ENCODE results near the gene RFX1.
"Not testable (repeated sequence)": the region's sequence is repeated elsewhere in the genome, so short reads cannot be mapped to it uniquely, and the experiment has no call there.

The RFX1 gene

DNA sequence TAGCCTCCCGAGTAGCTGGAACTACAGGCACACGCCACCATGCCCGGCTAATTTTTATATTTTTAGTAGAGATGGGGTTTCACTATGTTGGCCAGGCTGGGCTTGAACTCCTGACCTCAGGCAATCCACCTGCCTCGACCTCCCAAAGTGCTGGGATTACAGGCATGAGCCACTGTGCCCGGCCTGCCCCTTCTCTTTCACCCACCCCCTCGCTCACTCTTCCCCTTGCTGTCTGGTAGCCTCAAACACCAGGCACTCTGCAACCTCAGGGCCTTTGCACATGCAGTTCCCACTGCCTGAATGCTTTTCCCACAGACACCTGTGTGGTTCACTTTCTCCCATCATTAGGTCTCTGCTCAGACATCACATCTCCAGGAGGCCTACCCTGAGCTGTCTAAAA is 84.0 kb downstream of the RFX1 start:
- ATAC-seq, result not testable (repeated sequence)

DNA sequence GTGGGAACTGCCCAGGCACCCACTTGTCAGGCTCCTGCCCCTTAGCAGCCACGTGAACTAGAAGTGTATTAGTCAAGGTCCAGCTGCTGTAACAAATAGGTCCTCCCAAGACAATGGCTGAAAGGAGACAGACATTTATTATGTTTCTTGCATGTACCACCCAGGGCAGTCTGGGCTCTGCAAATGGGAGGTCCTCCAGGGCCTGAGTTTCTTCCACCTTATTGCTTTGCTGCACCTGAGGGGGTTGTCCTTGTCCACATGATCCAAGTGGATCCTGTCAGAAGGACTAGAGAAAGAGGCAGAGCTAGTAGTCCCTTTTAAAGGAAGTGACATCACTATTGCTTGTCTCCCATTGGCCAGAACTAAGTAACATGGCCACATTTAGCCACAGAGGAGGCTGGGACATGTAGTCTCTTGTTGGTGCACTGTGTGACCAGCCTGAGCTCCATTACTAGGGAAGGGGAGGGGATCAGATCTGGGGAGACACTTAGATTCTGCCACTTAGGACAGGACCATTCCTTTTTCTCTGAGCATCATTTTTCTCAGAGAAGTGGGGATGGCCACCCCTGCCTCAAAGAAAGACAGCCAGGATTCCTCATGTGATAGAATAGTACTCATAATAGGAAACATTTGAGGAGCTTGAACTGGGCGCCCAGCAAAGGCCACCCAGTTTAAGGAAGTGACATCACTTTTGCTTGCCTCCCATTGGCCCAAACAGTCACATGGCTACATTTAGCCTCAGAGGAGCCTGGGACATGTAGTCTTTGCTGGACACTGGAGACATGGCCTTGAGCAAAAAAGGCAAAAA is 85.0 kb downstream of the RFX1 start:
- no peak for TF ChIP-seq ZNF70 (CRISPR knock-in tag; IDR thresholded peaks at IDR 0.05)
- no peak for TF ChIP-seq CSDC2 (CRISPR knock-in tag; IDR thresholded peaks at IDR 0.05)
- no peak for TF ChIP-seq ESRRG (CRISPR knock-in tag; IDR thresholded peaks at IDR 0.05)
- no peak for TF ChIP-seq BACH2 (CRISPR knock-in tag; IDR thresholded peaks at IDR 0.05; ENCODE audit: borderline replicate concordance)
- TF ChIP-seq, protein P1, sequence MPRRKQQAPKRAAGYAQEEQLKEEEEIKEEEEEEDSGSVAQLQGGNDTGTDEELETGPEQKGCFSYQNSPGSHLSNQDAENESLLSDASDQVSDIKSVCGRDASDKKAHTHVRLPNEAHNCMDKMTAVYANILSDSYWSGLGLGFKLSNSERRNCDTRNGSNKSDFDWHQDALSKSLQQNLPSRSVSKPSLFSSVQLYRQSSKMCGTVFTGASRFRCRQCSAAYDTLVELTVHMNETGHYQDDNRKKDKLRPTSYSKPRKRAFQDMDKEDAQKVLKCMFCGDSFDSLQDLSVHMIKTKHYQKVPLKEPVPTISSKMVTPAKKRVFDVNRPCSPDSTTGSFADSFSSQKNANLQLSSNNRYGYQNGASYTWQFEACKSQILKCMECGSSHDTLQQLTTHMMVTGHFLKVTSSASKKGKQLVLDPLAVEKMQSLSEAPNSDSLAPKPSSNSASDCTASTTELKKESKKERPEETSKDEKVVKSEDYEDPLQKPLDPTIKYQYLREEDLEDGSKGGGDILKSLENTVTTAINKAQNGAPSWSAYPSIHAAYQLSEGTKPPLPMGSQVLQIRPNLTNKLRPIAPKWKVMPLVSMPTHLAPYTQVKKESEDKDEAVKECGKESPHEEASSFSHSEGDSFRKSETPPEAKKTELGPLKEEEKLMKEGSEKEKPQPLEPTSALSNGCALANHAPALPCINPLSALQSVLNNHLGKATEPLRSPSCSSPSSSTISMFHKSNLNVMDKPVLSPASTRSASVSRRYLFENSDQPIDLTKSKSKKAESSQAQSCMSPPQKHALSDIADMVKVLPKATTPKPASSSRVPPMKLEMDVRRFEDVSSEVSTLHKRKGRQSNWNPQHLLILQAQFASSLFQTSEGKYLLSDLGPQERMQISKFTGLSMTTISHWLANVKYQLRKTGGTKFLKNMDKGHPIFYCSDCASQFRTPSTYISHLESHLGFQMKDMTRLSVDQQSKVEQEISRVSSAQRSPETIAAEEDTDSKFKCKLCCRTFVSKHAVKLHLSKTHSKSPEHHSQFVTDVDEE (CRISPR knock-in tag; IDR thresholded peaks at IDR 0.05), result no peak
- TF ChIP-seq RARB (CRISPR knock-in tag; IDR thresholded peaks at IDR 0.05), result no peak
- no peak for TF ChIP-seq OSR1 (CRISPR knock-in tag; IDR thresholded peaks at IDR 0.05)
- TF ChIP-seq ZNF8 (CRISPR knock-in tag; IDR thresholded peaks at IDR 0.05), result no peak
- TF ChIP-seq, protein P2, sequence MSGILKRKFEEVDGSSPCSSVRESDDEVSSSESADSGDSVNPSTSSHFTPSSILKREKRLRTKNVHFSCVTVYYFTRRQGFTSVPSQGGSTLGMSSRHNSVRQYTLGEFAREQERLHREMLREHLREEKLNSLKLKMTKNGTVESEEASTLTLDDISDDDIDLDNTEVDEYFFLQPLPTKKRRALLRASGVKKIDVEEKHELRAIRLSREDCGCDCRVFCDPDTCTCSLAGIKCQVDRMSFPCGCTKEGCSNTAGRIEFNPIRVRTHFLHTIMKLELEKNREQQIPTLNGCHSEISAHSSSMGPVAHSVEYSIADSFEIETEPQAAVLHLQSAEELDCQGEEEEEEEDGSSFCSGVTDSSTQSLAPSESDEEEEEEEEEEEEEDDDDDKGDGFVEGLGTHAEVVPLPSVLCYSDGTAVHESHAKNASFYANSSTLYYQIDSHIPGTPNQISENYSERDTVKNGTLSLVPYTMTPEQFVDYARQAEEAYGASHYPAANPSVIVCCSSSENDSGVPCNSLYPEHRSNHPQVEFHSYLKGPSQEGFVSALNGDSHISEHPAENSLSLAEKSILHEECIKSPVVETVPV (CRISPR knock-in tag; IDR thresholded peaks at IDR 0.05), result no peak
- no peak for TF ChIP-seq ZFP3 (CRISPR knock-in tag; IDR thresholded peaks at IDR 0.05)
- TF ChIP-seq ZFP30 (CRISPR knock-in tag; IDR thresholded peaks at IDR 0.05), result no peak
- TF ChIP-seq TCF4 (CRISPR knock-in tag; IDR thresholded peaks at IDR 0.05; ENCODE audit: borderline replicate concordance), result no peak
- no peak for TF ChIP-seq ZC3H10 (CRISPR knock-in tag; IDR thresholded peaks at IDR 0.05)
- no peak for TF ChIP-seq GLIS3 (CRISPR knock-in tag; IDR thresholded peaks at IDR 0.05)
- no peak for TF ChIP-seq ZNF565 (CRISPR knock-in tag; conservative IDR thresholded peaks at IDR 0.05; ENCODE audit: low read depth)
- no peak for TF ChIP-seq PPARA (CRISPR knock-in tag; IDR thresholded peaks at IDR 0.05; ENCODE audit: borderline replicate concordance)
- ATAC-seq, result peak; percentile 92

DNA sequence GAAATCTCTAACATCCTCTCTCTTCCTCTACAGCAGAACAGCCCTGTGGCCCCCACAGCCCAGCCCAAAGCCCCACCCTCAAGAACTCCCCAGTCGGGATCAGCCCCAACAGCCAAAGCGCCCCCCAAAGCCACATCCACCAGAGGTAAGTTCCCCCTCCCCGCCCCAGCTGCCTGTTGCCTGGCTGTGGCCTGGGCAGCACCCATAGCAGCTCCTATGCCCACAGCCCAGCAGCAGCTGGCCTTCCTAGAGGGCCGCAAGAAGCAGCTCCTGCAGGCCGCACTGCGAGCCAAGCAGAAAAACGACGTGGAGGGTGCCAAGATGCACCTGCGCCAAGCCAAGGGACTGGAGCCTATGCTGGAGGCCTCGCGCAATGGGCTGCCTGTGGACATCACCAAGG is 85.6 kb downstream of the RFX1 start:
- ATAC-seq, result no peak
- TF ChIP-seq, protein P1 (CRISPR knock-in tag; IDR thresholded peaks at IDR 0.05), result no peak
- no peak for TF ChIP-seq OSR1 (CRISPR knock-in tag; IDR thresholded peaks at IDR 0.05)
- no peak for TF ChIP-seq PPARA (CRISPR knock-in tag; IDR thresholded peaks at IDR 0.05; ENCODE audit: borderline replicate concordance)
- no peak for TF ChIP-seq CSDC2 (CRISPR knock-in tag; IDR thresholded peaks at IDR 0.05)
- no peak for TF ChIP-seq ZFP30 (CRISPR knock-in tag; IDR thresholded peaks at IDR 0.05)
- TF ChIP-seq ZFP3 (CRISPR knock-in tag; IDR thresholded peaks at IDR 0.05), result no peak
- TF ChIP-seq ARNTL (CRISPR knock-in tag; IDR thresholded peaks at IDR 0.05; ENCODE audit: borderline replicate concordance, low read depth), result no peak
- TF ChIP-seq, protein P2 (CRISPR knock-in tag; IDR thresholded peaks at IDR 0.05), result no peak
- TF ChIP-seq SNAI2 (CRISPR knock-in tag; IDR thresholded peaks at IDR 0.05), result no peak
- TF ChIP-seq, protein P3, sequence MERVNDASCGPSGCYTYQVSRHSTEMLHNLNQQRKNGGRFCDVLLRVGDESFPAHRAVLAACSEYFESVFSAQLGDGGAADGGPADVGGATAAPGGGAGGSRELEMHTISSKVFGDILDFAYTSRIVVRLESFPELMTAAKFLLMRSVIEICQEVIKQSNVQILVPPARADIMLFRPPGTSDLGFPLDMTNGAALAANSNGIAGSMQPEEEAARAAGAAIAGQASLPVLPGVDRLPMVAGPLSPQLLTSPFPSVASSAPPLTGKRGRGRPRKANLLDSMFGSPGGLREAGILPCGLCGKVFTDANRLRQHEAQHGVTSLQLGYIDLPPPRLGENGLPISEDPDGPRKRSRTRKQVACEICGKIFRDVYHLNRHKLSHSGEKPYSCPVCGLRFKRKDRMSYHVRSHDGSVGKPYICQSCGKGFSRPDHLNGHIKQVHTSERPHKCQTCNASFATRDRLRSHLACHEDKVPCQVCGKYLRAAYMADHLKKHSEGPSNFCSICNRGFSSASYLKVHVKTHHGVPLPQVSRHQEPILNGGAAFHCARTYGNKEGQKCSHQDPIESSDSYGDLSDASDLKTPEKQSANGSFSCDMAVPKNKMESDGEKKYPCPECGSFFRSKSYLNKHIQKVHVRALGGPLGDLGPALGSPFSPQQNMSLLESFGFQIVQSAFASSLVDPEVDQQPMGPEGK (CRISPR knock-in tag; IDR thresholded peaks at IDR 0.05; ENCODE audit: borderline replicate concordance), result no peak
- TF ChIP-seq ZC3H10 (CRISPR knock-in tag; IDR thresholded peaks at IDR 0.05), result no peak
- TF ChIP-seq ESRRG (CRISPR knock-in tag; IDR thresholded peaks at IDR 0.05), result no peak
- TF ChIP-seq GLIS3 (CRISPR knock-in tag; IDR thresholded peaks at IDR 0.05), result no peak

All from SK-N-SH treated with all-trans-retinoic acid at 6 μM for 48 hours (cell line).